ENCODE results near the gene RAB2B.

RAB2B gene

DNA sequence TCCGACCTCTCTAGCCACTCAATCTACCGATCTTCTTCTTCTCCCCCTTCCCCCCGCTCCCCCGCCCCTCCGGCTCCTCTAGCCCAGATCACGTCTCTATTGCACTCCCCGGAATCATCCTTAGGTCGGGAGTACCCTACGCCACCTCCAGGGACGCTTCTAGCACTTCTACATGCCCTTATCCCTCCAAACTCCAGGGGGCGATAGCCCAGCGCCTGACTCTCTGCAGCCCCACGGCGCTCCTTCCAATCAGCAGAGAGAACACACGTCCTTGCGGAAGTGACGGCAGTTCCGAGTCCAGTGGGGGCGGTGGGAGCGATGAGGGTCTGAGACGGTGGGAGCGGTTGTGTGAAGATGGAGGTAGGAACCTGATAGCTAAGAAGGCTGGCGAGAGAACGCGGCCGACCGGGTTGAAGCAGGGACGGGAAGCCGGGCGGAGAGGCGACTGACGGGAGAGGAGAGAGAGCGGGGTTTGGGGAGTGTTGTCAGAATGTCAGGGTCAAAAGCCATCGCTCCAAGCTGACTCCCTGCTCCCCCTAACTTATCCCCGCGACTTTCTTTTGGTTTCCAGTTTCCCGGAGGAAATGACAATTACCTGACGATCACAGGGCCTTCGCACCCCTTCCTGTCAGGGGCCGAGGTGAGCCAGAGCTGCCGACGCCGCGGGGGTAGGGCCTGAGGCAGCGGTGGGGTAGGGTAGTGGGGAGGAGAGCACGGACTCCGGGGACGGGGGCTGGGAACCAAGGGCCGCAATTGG, at the start of gene RAB2B, which contains the start of gene TOX4:
TSS of gene RAB2B (minus strand) at position 35 of the 757 bp plus-strand sequence. CDS start 87 bp downstream, outside the sequence.
TSS of gene TOX4 (plus strand) at position 271 of the 757 bp plus-strand sequence. CDS start at position 355, 84 bp downstream.
- DNase-seq: peak; percentile 86 to 88

DNA sequence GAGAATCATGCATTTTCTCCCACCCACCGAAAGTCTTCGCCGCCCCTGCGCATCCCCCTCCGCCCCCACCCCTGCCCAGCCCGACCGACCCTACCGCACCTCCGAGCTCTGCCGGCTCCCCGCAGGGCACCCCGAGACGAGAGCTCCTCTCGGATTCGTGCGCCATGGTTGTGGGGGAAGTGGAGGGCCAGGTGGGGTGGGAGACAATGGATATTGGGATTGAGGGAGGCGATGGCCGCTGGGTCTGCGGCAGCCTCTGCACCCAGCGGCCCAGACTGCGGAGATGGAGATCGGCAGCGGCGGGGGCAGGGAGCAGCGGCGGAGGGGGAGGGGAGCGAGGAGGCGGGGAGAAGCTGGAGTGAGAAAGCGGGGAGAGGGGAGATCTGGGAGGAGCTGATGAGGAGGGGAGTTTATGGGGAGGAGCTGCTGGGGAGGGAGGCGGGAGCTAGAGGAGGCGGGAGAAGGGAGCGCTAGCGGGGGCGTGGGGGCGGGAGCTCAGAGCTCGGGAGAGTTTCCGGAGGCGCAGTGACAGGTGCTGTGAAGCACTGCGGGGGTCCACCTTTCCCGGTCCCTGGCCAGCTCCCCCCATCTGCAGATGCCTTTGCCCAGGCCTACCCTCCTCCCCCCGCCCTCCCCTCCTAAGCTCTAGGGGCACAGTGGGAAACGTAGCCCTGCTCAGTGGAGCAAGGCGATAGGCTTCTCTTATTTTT, 49.4 kb upstream of the RAB2B start, which contains the start of gene SALL2:
TSS of gene SALL2 (minus strand) at position 385 of the 710 bp plus-strand sequence. CDS start at position 166, 219 bp downstream.
- DNase-seq: peak; percentile 54 to 62

DNA sequence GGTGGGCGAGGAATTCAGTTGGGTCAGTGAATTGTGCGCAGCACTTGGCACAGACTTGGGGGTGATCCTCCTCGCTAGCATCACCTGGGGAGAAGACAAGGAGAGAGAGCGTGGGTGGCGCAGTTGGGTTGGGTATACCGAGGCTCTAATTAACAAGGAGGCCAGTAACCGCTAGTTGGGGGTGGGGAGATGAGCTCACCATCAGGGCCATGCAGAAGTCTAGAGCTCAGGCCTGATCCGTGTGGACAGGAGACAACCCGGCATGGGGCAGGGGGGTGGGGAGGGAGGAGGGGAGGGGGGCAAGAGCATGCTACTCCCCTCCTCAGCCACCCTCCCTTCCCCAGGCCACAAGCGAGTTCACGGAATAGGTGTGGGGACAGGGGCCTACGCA, 48.8 kb upstream of the RAB2B start:
- no peak for DNase-seq

DNA sequence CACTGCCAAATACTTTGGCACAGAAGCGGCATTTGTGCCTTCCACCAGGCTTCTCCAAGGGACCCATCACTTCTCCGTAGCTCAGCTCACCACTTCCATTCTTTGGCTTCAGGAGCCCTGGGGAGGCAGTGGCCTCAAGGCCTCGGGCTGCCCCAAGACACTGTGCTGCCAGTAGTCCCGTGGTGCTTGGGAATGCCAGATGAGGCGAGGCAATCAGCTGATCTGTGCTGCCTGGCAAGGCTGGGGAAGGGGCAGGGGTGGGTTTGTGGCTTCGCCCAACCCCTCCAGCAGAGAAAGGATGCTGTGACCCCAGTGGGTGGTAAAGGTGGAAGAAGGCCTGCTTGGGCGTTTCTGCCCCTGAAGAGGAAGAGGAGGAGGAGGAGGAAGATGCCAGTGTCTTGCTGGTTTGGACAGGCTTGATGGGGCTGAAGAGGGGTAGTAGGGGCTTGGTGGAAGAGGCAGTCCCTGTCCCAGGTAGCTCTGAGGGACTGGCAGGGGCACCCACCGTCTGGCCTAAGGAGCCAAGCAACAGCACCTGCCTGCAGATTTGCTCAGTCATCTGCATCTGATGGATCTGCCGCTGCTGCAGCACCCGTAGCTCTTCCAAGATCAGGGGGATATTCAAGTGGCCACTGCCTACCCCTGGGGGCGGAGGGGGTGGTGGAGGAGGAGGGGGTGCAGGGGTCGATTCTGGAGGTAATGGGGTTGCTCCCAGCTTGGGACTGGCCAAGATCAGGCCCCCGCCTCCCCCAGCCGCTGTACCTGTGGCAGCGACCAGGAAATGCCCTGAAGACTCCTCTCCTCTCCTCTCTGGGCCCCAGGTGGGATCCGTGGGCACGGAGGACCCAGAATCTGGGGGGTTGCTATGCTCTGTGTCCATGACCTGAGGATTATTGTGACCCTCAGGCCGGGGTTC, 48.1 kb upstream of the RAB2B start:
- DNase-seq: no peak

DNA sequence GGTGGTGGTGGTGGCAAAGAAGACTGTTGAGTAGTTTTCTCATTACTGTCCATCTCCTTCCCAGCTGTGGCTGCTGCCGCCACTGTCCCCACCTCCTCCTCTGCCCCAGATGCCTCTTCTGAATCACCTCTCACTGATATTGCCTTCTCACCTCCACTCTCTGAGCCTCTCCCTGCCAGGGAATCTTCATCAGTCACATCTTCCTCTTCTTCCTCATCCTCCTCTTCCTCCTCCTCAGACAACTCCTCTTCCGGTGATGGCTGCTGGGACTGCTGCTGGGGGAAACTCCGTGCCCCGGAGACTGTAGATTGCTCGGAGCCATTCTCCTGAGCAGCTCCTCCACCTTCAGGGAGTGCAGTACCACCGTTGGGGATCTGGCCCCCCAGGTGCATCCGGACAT, 46.4 kb upstream of the RAB2B start:
- DNase-seq: no peak

DNA sequence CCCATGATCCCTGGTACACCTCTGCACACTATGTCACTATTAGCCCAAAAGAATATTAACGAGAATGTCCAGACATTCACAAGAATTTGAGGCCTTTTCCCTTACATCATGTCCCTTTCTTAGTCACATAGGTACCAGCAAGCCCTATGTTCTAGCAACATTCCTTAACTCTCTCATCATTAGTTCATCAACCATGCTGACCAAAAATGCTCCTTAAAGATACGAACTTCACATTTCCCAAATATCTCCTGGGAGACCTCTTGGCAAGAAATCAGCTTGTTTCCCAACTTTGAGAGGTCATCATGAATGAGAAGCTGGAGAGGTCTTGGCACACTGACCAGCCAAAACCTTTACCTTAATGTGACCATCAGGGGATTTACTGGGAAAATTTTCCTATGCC, 44.7 kb upstream of the RAB2B start:
- DNase-seq: no peak

DNA sequence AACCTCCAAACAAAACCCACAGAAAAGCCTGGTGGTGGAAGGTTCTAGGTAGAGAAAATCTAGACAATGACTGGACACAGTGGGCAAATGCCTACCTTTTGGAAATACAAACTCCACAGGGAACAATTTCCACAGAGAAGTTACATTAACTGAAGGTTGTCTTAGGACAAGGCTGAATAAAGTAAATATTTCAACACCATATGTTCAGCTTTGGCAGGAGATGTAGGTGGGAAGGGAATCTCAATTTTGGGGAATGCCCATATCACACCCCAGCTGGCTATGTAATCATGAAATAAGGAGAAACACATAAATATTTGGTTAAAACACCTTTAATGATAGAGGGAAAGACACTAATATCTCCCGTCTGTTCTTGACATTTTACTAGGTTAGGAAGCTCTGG, 44.0 kb upstream of the RAB2B start:
- DNase-seq: no peak

DNA sequence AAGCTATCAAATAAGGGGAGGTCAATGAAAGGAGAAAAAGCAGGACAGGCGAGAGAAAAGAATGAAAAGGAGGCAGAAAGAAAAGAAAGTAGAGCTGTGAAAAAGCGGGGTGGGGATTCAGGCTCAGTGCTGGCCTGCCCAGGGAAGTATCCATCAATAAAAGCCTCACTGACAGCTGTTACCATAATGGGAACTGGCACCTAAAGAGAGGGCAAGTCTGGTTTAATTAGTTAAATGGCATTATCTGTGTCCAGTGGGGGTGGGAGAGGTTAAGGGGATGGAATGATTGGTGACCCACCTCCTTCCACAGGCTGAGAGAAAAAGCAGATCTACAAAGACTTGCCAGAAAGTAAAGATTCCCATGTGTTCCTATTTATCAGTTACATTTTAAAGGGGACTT, 42.0 kb upstream of the RAB2B start:
- DNase-seq: no peak

DNA sequence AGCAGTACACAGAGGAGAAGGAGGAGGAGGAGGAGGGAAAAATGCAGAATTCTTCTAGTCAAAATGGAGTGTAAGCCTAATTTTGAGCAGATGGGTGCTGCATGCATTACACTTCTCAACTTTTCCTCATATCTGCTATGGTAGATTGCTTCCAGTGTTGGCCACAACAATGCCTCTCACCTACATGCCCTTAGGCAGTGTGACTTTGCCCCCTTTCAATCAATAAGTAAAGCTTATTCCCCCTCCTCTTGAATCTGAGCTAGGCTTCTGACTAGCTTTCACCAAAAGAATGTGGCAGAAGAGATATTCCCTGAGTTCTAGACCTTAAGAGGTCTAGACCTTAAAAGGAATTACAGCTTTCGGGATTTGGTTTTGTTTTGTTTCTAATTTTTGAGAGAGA, 37.6 kb upstream of the RAB2B start:
- no peak for DNase-seq

DNA sequence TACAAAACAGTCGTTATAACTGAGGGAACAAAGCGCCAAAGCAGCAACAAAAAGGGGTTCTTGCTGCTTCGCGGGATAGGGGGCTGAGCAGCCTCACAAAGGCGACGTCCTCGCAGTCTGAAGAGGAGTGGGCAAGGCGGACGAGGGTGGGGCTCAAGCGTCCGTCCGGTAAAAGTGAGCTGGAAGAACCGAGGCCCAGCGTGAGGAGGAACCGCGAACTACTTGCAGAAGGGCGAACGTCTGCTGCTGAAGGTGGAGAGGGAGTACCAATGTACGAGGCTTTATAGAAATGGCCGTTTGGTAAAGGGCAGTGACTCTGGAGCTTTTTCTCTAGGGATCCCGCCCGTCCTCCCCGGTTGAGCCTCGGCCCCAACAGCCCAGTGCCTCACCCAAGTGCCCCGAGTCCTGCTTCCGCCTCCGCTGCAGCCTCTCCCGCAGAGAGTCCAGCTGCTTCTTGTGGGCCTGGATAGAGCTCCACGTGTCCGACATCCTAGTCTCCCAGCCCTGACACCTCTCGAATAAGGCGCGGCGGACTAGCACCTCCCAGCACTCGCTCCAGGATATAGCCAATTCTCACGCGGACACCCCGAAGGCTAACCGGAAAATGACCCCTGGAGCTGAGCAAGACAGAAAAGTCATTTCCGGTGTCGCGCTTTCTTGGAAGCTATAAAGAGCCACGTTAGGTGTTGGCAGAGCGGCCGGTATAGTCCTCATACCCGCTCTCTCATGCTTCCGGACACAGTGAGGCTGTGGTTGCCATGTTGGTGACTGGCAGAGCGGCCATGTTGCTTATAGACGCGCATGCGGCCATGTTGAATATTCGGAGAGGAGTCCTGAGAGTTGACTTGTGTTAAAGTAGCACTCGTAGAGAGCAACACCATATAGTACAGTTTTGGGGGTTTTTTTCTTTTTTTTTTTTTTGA, 34.2 kb upstream of the RAB2B start, which contains the start of gene METTL3:
TSS of gene METTL3 (minus strand) at position 606 of the 923 bp plus-strand sequence. CDS start at position 489, 117 bp downstream.
- DNase-seq: peak; percentile 79 to 83

DNA sequence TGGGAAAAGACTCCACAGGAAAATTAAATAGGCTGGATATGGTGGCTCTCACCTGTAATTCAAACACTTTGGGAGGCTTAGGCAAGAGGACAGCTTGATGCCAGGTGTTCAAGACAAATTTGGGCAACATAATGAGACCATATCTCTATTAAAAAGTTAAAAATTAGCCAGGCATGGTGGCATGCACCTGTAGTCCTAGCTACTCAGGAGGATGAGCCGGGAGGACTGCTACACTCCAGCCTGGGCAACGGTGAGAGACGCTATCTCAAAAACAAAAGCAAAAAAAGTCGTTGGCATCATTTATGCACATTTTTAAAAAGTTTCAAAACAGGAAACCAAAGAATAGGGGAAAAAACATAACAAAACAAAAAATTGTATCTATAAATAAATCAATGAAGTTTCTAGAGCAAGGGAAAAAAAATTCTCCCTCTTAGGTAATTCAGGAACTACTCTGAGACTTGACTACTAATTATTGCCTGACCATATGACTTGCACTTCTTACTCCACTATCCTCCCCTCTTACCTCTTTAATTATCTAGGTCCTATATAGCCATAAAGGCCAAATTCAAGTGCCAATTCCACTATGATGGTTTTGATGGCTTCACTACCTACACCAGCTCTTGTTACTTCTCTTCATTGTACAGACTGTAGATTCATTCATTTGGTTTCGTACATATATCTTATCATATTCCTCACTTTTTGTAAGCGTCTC, 32.8 kb upstream of the RAB2B start:
- no peak for DNase-seq

DNA sequence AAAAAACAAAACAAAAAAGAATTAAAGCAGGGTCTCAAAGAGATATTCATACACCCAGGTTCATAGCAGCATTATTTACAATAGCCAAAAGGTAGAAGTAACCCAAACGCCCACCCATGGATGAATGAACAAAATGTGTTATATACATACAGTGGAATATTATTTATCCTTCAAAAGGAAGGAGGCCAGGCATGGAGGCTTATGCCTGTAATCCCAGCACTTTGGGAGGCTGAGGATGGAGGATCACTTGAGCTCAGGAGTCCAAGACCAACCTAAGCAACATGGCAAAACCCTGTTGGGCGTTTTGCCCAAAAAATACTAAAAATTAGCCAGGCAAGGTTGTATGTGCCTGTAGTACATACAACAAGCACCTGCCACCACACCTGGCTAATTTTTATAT, 29.8 kb upstream of the RAB2B start:
- DNase-seq: no peak

DNA sequence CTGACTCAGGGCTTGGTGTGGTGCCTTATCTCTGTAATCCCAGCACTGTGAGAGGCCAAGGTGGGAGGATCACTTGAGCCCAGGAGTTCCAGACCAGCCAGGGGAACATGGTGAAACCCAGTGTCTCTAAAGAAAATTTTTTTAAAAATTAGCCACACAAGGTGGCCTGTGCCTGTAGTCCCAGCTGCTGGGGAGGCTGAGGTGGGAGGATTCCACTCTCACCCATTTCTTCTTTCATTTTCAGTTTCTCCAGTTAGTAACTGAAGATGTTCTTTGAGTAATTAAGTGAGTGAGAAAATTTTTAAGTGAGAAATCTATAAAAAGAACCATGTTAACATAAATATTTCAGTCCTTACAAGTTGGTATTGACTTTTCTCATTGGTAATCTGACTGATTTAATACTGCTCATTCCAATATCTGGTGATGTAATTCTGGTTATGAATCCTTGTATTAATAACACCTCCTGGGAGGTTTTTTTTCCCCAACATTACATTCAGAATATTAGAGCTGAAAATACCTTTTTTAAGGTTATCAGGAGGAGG, 28.3 kb upstream of the RAB2B start:
- no peak for DNase-seq

DNA sequence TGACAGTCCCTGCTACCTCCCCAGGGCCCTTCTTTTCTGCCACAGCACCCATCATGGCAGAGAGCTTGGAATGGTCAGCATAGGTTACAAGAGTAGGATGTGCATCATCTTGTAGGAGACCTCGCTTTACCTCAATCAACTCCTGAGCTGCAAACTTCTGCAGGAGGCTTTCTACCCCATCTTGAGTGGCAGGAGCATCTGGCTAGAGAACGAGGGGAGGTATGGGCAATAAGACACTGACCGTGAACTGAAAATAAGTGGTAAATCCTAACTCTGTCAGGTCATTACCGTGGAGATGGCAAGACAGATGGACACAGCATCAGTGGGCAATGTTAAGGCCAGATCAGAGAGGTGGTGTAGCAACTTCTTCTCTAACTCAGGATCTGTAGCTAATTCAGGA, 26.6 kb upstream of the RAB2B start:
- DNase-seq: no peak

DNA sequence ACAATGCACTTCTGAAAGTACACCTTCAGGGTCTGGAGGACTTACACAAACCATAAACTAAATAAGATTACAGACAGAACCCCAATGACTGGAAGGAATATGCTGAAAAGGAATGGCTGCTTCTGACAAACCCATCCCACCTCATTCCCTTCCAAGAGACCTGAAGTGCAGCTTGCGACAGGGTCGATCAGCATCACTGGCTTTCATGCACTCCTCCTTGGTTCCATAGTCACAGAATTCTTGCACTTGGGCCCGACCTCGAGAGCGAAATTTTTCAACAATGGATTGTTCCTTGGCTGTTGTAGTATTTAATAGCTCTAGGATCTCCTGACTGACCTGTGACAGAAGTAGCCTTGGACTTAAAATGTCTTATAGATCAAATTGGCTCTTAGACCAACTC, 24.8 kb upstream of the RAB2B start:
- no peak for DNase-seq

DNA sequence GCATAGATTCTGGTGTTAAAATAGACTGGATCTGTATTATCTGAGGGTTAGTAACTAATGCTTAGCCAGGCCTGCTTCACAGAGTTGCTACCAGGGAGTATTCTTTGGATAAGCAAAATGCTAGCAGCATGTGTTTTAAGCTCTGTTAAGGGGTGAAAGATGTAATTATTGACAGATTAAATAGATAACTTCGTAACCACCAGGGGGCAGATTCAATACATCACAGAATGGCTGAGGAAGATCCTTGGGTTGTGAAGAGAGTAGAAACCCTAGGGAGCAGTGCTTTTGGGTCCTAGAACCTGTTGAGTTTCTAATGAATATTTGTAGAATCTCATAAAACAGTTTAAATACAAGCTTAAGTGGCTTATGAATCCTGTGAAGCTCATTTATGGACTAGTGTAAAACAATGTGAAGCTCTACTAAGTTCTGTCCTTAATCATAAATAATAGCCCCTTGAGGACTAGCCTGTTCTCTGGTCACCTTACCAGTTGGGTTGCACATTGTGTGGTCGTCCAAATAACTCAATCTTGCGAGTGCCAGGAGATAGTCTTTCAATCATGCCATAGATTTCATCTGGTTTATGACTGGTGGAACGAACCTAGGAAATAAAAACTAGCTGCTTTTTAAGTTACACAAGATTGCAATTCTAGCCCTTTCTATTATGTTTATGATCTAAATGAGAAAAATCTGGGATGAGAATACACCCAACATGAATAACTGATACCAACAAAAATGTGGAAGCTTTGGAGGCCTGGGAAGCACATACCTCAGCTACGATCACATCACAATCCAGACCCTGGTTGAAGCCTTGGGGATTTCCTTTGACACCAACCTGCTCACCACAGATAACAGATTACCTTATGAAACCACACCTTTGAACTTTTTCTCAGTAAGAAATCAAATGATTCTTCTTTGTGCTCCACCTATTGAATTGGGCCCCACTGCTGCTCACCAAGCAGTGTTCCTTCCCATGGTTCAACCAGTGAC, 22.1 kb upstream of the RAB2B start:
- peak; percentile 10 to 23 for DNase-seq

DNA sequence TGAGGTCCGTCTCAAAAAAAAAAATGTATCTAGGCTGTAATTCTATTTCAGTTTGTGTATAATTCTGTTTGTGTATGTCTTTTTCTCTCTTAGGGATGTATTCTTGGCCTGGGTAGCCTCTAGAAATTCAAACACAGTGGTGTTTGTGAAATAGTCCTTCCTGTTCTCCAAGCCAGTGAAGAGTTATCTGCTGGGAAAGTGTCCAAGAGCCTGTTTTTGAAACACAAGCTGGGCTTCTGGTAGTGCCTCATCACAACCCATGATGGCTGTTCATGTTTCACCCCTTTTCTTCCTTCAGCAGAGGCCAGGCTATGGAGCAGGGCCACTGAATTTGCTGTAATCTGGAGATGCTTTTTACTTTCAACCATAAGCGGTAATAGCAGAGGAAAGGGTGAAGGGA, 19.7 kb upstream of the RAB2B start:
- no peak for DNase-seq

DNA sequence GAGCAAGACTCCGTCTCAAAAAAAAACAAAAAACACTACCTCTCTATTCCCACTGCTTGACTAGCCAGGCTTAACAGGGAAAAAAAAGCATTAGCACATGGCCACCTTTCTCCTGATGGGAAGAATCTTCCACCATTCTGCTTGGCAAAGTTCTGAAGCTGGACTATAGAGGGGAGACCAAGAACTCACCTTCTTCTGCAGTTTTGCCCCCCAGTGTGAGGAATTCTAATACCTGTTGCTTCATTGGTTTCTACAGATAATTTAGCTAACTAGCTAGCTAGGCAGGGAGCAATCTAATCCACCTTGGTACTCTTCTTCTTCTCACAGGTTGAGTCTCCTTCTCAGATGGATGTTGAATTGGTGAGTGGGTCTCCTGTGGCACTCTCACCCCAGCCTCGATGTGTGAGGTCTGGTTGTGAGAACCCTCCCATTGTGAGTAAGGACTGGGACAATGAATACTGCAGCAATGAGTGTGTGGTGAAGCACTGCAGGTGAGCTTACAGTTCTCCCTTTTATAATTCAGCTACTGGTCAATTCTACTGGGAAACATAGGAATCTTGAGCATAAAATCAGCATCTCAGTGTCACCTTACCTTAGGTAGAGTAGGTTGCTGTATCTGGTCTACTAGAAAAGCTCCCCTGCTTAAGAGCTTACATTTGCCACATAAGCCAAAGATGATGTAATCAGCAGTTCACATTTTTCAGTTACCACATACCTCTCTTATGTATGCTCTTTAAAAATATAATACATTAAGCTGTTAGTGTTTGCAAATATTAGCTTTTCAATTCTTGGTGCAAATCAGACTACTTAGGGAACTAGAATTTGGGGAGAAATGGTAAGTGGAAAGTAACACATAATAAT, 18.4 kb upstream of the RAB2B start:
- no peak for DNase-seq
